C4-2B (cell line): ENCODE measurements around the gene BARX1.

ENCODE experiments used
- ZFX ChIP-seq: fragments of 450-650 bp; IDR thresholded peaks from 2 replicates; pipeline ENCODE4 v1.6.1; 2017
- TF ChIP-seq, protein P1 (sequence below): fragments of 450-650 bp; conservative IDR thresholded peaks from 2 replicates; pipeline ENCODE4 v1.5.1; 2017; ENCODE audit warnings: mild to moderate bottlenecking

DNA sequence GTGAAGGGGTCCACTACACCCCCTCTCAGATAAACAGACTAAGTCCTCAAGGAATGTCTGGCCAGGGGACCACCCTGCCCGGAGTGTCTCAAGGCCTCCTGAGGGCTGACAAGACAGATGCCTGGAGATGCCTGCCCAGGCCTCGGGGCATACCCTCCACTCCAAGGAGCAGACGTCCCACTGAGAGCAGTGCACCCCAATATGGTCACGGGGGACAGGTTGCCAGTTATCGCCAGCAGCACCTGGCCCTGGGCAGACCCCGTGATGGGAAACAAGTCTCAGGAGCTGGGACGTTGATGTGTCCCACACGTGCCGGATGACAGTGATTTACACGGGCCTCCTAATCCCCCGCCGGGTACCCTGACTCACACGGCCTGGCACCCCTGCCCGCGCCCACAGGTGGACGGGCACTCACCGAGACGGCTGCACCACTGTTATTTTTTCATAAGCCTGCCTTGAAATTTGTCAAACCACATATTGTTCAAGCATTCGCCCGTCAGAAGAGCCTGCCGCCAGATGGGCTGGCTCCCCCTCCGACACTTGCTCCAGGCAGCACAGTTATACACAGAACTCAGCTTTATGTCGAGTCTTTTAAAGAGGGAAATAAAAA, 43.9 kb downstream of the BARX1 start:
- TF ChIP-seq, protein P1, sequence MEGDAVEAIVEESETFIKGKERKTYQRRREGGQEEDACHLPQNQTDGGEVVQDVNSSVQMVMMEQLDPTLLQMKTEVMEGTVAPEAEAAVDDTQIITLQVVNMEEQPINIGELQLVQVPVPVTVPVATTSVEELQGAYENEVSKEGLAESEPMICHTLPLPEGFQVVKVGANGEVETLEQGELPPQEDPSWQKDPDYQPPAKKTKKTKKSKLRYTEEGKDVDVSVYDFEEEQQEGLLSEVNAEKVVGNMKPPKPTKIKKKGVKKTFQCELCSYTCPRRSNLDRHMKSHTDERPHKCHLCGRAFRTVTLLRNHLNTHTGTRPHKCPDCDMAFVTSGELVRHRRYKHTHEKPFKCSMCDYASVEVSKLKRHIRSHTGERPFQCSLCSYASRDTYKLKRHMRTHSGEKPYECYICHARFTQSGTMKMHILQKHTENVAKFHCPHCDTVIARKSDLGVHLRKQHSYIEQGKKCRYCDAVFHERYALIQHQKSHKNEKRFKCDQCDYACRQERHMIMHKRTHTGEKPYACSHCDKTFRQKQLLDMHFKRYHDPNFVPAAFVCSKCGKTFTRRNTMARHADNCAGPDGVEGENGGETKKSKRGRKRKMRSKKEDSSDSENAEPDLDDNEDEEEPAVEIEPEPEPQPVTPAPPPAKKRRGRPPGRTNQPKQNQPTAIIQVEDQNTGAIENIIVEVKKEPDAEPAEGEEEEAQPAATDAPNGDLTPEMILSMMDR = no peak
- TF ChIP-seq ZFX = no peak
